GM12878 (cell line): ENCODE results near the gene GPR137B. TPM values are rescaled to one million over a fixed set of nuclear protein-coding genes. Genes with fewer than 3 reads are reported as not detected.

ENCODE experiments used
- ATAC-seq: fragments of 200-7000 bp; cut with Tn5 transposase; 3 replicates; pipeline ENCODE4 v1.9.1; 2020; ENCODE audit warnings: mild to moderate bottlenecking, moderate library complexity
- BruUV-seq: library from RNA; stranded (reverse); fragments of 400-500 nt; replicated peaks from 2 replicates; lab custom pipeline; 2021; lab: Mats Ljungman, UMichigan
- CTCF ChIA-PET: fragments of 300-600 bp; sonication (Branson Sonifier 250); formaldehyde crosslinking; extraction: SDS; loops from one replicate; lab custom pipeline; 2021; ENCODE audit warnings: inconsistent platforms; lab: Yijun Ruan, JAX
- POLR2A ChIA-PET: fragments of 350-600 bp; formaldehyde crosslinking; extraction: SDS; loops from one replicate; lab custom pipeline; 2021; ENCODE audit warnings: inconsistent platforms; lab: Charles Lee
- RAD21 ChIA-PET: fragments of 300-600 bp; sonication (Branson Sonifier 250); formaldehyde crosslinking; loops from one replicate; lab custom pipeline; 2023; ENCODE audit warnings: antibody characterized with exemption; ENCODE audit not compliant: unreplicated experiment; lab: Charles Lee
- SMC1A ChIA-PET: fragments of 300-600 bp; sonication (Branson Sonifier 250); formaldehyde crosslinking; loops from one replicate; lab custom pipeline; 2023; ENCODE audit not compliant: unreplicated experiment, uncharacterized antibody; lab: Charles Lee
- DNase-seq: peaks from one replicate; pipeline ENCODE4 v3.0.0-alpha.2; 2011; ENCODE audit warnings: low read depth, low spot score
- FAIRE-seq: peaks from 3 replicates; lab custom pipeline; 2011; peaks lifted over from hg19 to GRCh38; lab: Jason Lieb, UNC
- H2AFZ ChIP-seq: 2 replicates; pipeline ENCODE4 v1.6.0; 2011; ENCODE audit warnings: low read depth, low read length, control low read depth; ENCODE audit not compliant: control insufficient read depth
- H3K27ac ChIP-seq: 2 replicates; pipeline ENCODE4 v1.5.1; 2011; ENCODE audit warnings: control low read depth; ENCODE audit not compliant: control insufficient read depth, insufficient read depth
- H3K27me3 ChIP-seq, 2 experiments: replicated peaks in 1 of 2; 2 replicates each; pipeline versions ENCODE4 v1.6.0 to v1.6.1; 2011; ENCODE audit warnings: low read length in 1 of 2; ENCODE audit not compliant: control insufficient read depth in 2 of 2, insufficient read depth in 2 of 2
- H3K36me3 ChIP-seq, 2 experiments: 2 replicates each; pipeline ENCODE4 v1.5.1; 2011; ENCODE audit warnings: low read length in 1 of 2; ENCODE audit not compliant: control insufficient read depth in 2 of 2, insufficient read depth in 2 of 2
- H3K4me1 ChIP-seq: 2 replicates; pipeline ENCODE4 v1.6.1; 2011; ENCODE audit warnings: mild to moderate bottlenecking, low read length, moderate library complexity, mixed read lengths; ENCODE audit not compliant: control insufficient read depth, insufficient read depth
- H3K4me2 ChIP-seq: 2 replicates; pipeline ENCODE4 v1.6.0; 2011; ENCODE audit warnings: control low read depth; ENCODE audit not compliant: control insufficient read depth, insufficient read depth
- H3K4me3 ChIP-seq: fragments of 200-600 bp; sonication (generic); 2 replicates; pipeline ENCODE4 v1.5.1; 2016
- H3K79me2 ChIP-seq: 2 replicates; pipeline ENCODE4 v1.6.0; 2011; ENCODE audit warnings: low read length; ENCODE audit not compliant: control insufficient read depth, insufficient read depth
- H3K9ac ChIP-seq: 2 replicates; pipeline ENCODE4 v1.8.0; 2011; ENCODE audit warnings: low read length, control low read depth, mixed read lengths; ENCODE audit not compliant: control insufficient read depth, insufficient read depth
- H3K9me3 ChIP-seq: replicated peaks from 3 replicates; pipeline ENCODE4 v1.5.1; 2011; ENCODE audit warnings: mild to moderate bottlenecking, low read length; ENCODE audit not compliant: control insufficient read depth, insufficient read depth
- H4K20me1 ChIP-seq: 2 replicates; pipeline ENCODE4 v1.6.0; 2011; ENCODE audit not compliant: control insufficient read depth, insufficient read depth
- BMI1 ChIP-seq: fragments of 450-650 bp; IDR thresholded peaks from 2 replicates; pipeline ENCODE4 v1.6.1; 2016; ENCODE audit warnings: mild to moderate bottlenecking, moderate library complexity, borderline replicate concordance
- FOXK2 ChIP-seq: fragments of 450-650 bp; IDR thresholded peaks from 2 replicates; pipeline ENCODE4 v1.6.1; 2017; ENCODE audit warnings: mild to moderate bottlenecking, moderate library complexity
- PAX8 ChIP-seq: fragments of 450-650 bp; IDR thresholded peaks from 2 replicates; pipeline ENCODE4 v1.6.1; 2017; ENCODE audit warnings: mild to moderate bottlenecking, moderate library complexity
- POU2F2 ChIP-seq: IDR thresholded peaks from 3 replicates; pipeline ENCODE4 v1.6.1; 2011; ENCODE audit warnings: low read depth, mild to moderate bottlenecking, low read length, borderline replicate concordance
- RELA ChIP-seq: fragments of 450-650 bp; IDR thresholded peaks from 2 replicates; pipeline ENCODE4 v1.8.0; 2014; ENCODE audit warnings: borderline replicate concordance; ENCODE audit not compliant: partially characterized antibody
- RFX5 ChIP-seq: IDR thresholded peaks from 2 replicates; pipeline ENCODE4 v1.6.1; 2011; ENCODE audit warnings: low read depth, low read length, improper control_type of control experiment
- RUNX3 ChIP-seq: IDR thresholded peaks from 2 replicates; pipeline ENCODE4 v1.6.1; 2012; ENCODE audit warnings: low read length, inconsistent platforms
- SKIL ChIP-seq: fragments of 450-650 bp; IDR thresholded peaks from 2 replicates; pipeline ENCODE4 v1.6.1; 2017; ENCODE audit warnings: mild to moderate bottlenecking, low read depth, inconsistent platforms; ENCODE audit not compliant: poor library complexity, severe bottlenecking
- SRF ChIP-seq, 2 experiments: IDR thresholded peaks; 2 replicates each; pipeline ENCODE4 v1.6.1; 2011; ENCODE audit warnings: low read depth in 2 of 2, low read length in 2 of 2, mild to moderate bottlenecking in 1 of 2, moderate library complexity in 1 of 2
- STAT1 ChIP-seq: fragments of 450-650 bp; conservative IDR thresholded peaks from 2 replicates; pipeline ENCODE4 v1.6.1; 2014; ENCODE audit warnings: antibody characterized with exemption, mild to moderate bottlenecking
- TBL1XR1 ChIP-seq: IDR thresholded peaks from 2 replicates; pipeline ENCODE4 v1.6.1; 2012; ENCODE audit warnings: low read depth, low read length, improper control_type of control experiment
- ZNF217 ChIP-seq: fragments of 450-650 bp; IDR thresholded peaks from 2 replicates; pipeline ENCODE4 v1.6.1; 2017; ENCODE audit warnings: antibody characterized with exemption, mild to moderate bottlenecking
- ZNF622 ChIP-seq: fragments of 450-650 bp; IDR thresholded peaks from 2 replicates; pipeline ENCODE4 v1.6.1; 2017; ENCODE audit warnings: mild to moderate bottlenecking, inconsistent platforms
- WGBS: methylation state at CpG from one replicate; pipeline ENCODE4 v1.1.6; 2016; ENCODE audit warnings: low lambda C conversion rate; ENCODE audit not compliant: insufficient replicate concordance, insufficient coverage; ENCODE audit errors: missing lambda C conversion rate; 5-methylcytosine and 5-hydroxymethylcytosine counted together
- in situ Hi-C: fragments of 300-500 bp; cut with MboI; formaldehyde crosslinking; loops from 9 replicates; pipeline ENCODE4 v1.14.3; 2018; ENCODE audit warnings: mixed read lengths
- intact Hi-C: fragments of 100-400 bp; cut with micrococcal nuclease; formaldehyde crosslinking; loops from one replicate; pipeline ENCODE4 v1.14.2; 2022; ENCODE audit not compliant: unreplicated experiment
- polyA plus RNA-seq, 11 experiments: library from polyadenylated mRNA; depleted of rRNA in 4 of 11; unstranded in 6 of 11; stranded (reverse) in 5 of 11; fragments of >200 nt; fragmentation: Nextera tagmentation in 4 of 11; fragmentation: Illumina TruSeq in 1 of 11; extraction: Ambion mirVana in 4 of 11; extraction: Trizol in 1 of 11; gene quantifications; 1 replicate in 1 of 11; 2 replicates in 10 of 11; pipeline versions ENCODE4 v1.2.1 to v1.2.3, GENCODE V29; 2011 to 2016; ENCODE audit warnings: inconsistent platforms in 2 of 11, missing spikeins in 2 of 11, low read depth in 1 of 11
- total RNA-seq, 4 experiments: library from RNA; depleted of rRNA in 3 of 4; stranded (reverse); fragments of >200 nt in 3 of 4; fragmentation: Illumina TruSeq in 1 of 4; extraction: Trizol in 1 of 4; gene quantifications; 2 replicates each; pipeline versions ENCODE4 v1.2.1 to v1.2.3, GENCODE V29; 2013 to 2021
- TF ChIP-seq, protein P1 (sequence below): IDR thresholded peaks from 2 replicates; pipeline ENCODE4 v1.6.1; 2012; ENCODE audit warnings: low read depth, low read length, improper control_type of control experiment

GPR137B gene
- total and polyA plus RNA-seq, 10 of the 15 experiments (the other 5 are each of a cell fraction or from before 2014, with no cell fraction given): 5.4 to 20.8 (median 12.5) TPM

DNA sequence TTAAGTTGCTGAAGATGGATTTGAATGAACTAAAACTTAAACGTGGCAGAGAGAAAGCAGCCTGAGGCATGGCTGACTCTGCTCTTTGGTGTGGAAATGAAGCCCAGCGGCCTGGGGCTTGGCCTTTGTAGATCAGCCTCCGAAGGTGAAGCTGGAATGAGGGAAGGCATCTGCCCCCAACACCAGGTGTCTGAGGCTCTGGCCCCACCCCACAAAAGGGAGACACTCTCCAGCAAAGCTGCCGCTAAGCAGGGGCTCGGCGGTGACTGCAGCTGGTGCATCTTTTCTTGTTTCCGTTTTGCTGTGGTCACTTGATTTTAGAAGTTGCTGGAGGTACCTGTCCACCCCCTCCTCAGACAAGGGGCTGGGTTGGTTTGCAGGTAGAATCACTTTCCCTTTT, 39.3 kb upstream of the GPR137B start:
- SMC1A ChIA-PET: interaction anchor here (1.3 kb wide), 1 partner anchor 385 kb away, joined by 4 read pairs; no protein-coding TSS in a partner anchor
- RAD21 ChIA-PET: interaction anchor here (0.6 kb wide), 1 partner anchor 417 kb away, joined by 5 read pairs; no protein-coding TSS in a partner anchor
- FAIRE-seq (no peak), ATAC-seq (no peak), DNase-seq (no peak)
- Histone ChIP-seq H3K4me2 (no peak overlapping the region), H3K4me3 (no peak overlapping the region), H3K27ac (no peak overlapping the region), H3K79me2 (no peaks in the 10 kb centered on the region), H2AFZ (no peak overlapping the region), H3K9me3 (no peaks in the 10 kb centered on the region), H3K36me3 (no peaks in the 10 kb centered on the region), H3K27me3 (no peaks in the 10 kb centered on the region), H3K9ac (no peak overlapping the region), H4K20me1 (no peaks in the 10 kb centered on the region; the same call in 1 of the 2 replicates), H3K4me1 (no peaks in the 10 kb centered on the region)
- POLR2A ChIA-PET: no interaction called here
- intact Hi-C loops: loop anchor here (1.0 to 10.0 kb wide), 6 partner anchors 102 to 1462 kb away; no protein-coding TSS in a partner anchor
- in situ Hi-C loops: loop anchor here (10.0 to 25.0 kb wide), 4 partner anchors 184 to 1462 kb away; partner anchors contain the start of gene ERO1B
- CTCF ChIA-PET: interaction anchor here (0.6 to 4.7 kb wide), 5 partner anchors 9 to 49 kb away, joined by 3 to 18 read pairs (median 4); no protein-coding TSS in a partner anchor
- BruUV-seq: no TSS peak
- TF ChIP-seq, protein P1, sequence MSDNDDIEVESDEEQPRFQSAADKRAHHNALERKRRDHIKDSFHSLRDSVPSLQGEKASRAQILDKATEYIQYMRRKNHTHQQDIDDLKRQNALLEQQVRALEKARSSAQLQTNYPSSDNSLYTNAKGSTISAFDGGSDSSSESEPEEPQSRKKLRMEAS: no peak
- TF ChIP-seq ZNF217 (no peak), BMI1 (no peak), ZNF622 (no peak), SRF (IDR thresholded peaks at IDR 0.05; ENCODE audit: low read depth in 2 of 2, low read length in 2 of 2) (no peak), RELA (no peak), POU2F2 (no peak), RUNX3 (no peak), STAT1 (no peak), RFX5 (no peak), SKIL (no peak), PAX8 (no peak), TBL1XR1 (no peak), FOXK2 (no peak)
- 21% methylated on average over 7 of the region's 7 CpGs for WGBS
